Loucy (cell line): ENCODE results near the gene HLA-DOA.

Experiments
- H2AFZ ChIP-seq: fragments of 200-600 bp; sonication (generic); 2 replicates; pipeline ENCODE4 v1.6.0; 2016; ENCODE audit warnings: antibody characterized with exemption, mild to moderate bottlenecking, low read length, moderate library complexity
- H3F3A ChIP-seq: fragments of 200-600 bp; 2 replicates; pipeline ENCODE4 v1.6.0; 2016; ENCODE audit warnings: antibody characterized with exemption, low read depth, mild to moderate bottlenecking
- H3K27me3 ChIP-seq: fragments of 200-600 bp; sonication (generic); 2 replicates; pipeline ENCODE4 v1.6.1; 2014; ENCODE audit warnings: low read length, mild to moderate bottlenecking; ENCODE audit not compliant: insufficient read depth, poor library complexity, severe bottlenecking
- H3K36me3 ChIP-seq: fragments of 200-600 bp; sonication (generic); 2 replicates; pipeline ENCODE4 v1.6.1; 2016; ENCODE audit warnings: low read length; ENCODE audit not compliant: insufficient read depth
- H3K4me1 ChIP-seq: fragments of 200-600 bp; sonication (generic); 2 replicates; pipeline ENCODE4 v1.5.1; 2014; ENCODE audit warnings: low read length, mild to moderate bottlenecking; ENCODE audit not compliant: insufficient read depth, poor library complexity, severe bottlenecking
- H3K4me2 ChIP-seq: fragments of 200-600 bp; sonication (generic); 2 replicates; pipeline ENCODE4 v1.6.0; 2014; ENCODE audit warnings: antibody characterized with exemption, low read length, low read depth, mild to moderate bottlenecking; ENCODE audit not compliant: poor library complexity, severe bottlenecking
- H3K4me3 ChIP-seq: fragments of 200-600 bp; sonication (generic); 2 replicates; pipeline ENCODE4 v1.5.1; 2014; ENCODE audit warnings: low read length, mild to moderate bottlenecking, mixed read lengths; ENCODE audit not compliant: poor library complexity, severe bottlenecking
- H3K79me2 ChIP-seq: fragments of 200-600 bp; sonication (generic); 2 replicates; pipeline ENCODE4 v1.6.1; 2014; ENCODE audit warnings: low read length; ENCODE audit not compliant: insufficient read depth
- H3K9ac ChIP-seq: fragments of 200-600 bp; sonication (generic); 2 replicates; pipeline ENCODE4 v1.6.0; 2014; ENCODE audit warnings: mild to moderate bottlenecking, low read depth, low read length, moderate library complexity; ENCODE audit not compliant: poor library complexity, severe bottlenecking
- H3K9me2 ChIP-seq: fragments of 200-600 bp; sonication (generic); replicated peaks from 2 replicates; pipeline ENCODE4 v1.6.1; 2016; ENCODE audit warnings: low read depth, low read length, mixed read lengths
- H3K9me3 ChIP-seq: fragments of 200-600 bp; sonication (generic); 2 replicates; pipeline ENCODE4 v1.6.1; 2014; ENCODE audit warnings: mild to moderate bottlenecking, antibody characterized with exemption, low read length, low read depth; ENCODE audit not compliant: insufficient read depth
- H4K20me1 ChIP-seq: fragments of 200-600 bp; sonication (generic); 2 replicates; pipeline ENCODE4 v1.6.0; 2014; ENCODE audit warnings: antibody characterized with exemption, low read length, mild to moderate bottlenecking; ENCODE audit not compliant: insufficient read depth, poor library complexity, severe bottlenecking
- EZH2phosphoT487 ChIP-seq: fragments of 200-600 bp; IDR thresholded peaks from 2 replicates; pipeline ENCODE4 v1.6.1; 2018; ENCODE audit warnings: antibody characterized with exemption, mild to moderate bottlenecking, moderate library complexity, borderline replicate concordance
- TF ChIP-seq, protein P1 (sequence below): fragments of 200-600 bp; sonication (generic); conservative IDR thresholded peaks from 2 replicates; pipeline ENCODE4 v1.5.1; 2014; ENCODE audit warnings: mild to moderate bottlenecking, antibody characterized with exemption, low read length

Gene HLA-DOA

DNA sequence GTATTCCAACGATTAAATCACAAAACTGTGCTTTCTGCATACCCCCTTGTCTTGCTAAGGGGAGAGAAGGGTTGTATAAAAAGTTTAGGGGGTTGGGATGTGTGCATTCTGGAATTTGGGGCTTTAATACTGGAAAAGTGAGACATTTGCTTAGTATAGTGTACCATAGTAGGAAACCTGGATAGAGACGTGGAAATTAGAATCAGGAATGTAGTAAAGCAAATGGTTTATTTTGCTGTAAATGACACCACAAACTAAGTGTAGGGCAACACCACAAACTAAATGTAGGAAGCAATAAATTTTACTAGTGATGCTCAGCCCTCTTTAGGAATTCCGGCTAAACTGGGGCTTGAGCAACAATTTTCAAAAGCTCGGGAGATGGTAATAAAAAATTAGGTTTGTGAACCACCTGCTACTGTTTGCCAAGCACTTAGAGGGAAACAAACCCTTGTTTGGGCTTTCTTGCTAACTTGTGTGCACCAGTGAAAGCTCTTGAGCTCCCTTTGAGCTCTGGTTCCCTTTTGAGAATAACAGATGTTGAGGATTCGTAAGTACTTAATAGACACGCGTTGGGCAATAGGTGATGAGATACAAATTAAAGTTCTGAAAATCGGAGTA, 27.2 kb downstream of the HLA-DOA start:
- Histone ChIP-seq H3K36me3 (peaks cover 53% of the 10 kb centered on the region), H2AFZ (no peak overlapping the region), H3K9me3 (no peaks in the 10 kb centered on the region), H3K9me2 (no peaks in the 10 kb centered on the region), H3F3A (peaks cover 57% of the 10 kb centered on the region), H3K4me2 (no peak overlapping the region), H3K4me1 (peaks cover 24% of the 10 kb centered on the region), H3K9ac (no peak overlapping the region), H3K27me3 (no peaks in the 10 kb centered on the region), H3K79me2 (peaks cover 42% of the 10 kb centered on the region), H3K4me3 (no peak overlapping the region), H4K20me1 (peaks cover 55% of the 10 kb centered on the region)
- TF ChIP-seq, protein P1, sequence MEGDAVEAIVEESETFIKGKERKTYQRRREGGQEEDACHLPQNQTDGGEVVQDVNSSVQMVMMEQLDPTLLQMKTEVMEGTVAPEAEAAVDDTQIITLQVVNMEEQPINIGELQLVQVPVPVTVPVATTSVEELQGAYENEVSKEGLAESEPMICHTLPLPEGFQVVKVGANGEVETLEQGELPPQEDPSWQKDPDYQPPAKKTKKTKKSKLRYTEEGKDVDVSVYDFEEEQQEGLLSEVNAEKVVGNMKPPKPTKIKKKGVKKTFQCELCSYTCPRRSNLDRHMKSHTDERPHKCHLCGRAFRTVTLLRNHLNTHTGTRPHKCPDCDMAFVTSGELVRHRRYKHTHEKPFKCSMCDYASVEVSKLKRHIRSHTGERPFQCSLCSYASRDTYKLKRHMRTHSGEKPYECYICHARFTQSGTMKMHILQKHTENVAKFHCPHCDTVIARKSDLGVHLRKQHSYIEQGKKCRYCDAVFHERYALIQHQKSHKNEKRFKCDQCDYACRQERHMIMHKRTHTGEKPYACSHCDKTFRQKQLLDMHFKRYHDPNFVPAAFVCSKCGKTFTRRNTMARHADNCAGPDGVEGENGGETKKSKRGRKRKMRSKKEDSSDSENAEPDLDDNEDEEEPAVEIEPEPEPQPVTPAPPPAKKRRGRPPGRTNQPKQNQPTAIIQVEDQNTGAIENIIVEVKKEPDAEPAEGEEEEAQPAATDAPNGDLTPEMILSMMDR, result no peak
- TF ChIP-seq EZH2phosphoT487, result no peak

DNA sequence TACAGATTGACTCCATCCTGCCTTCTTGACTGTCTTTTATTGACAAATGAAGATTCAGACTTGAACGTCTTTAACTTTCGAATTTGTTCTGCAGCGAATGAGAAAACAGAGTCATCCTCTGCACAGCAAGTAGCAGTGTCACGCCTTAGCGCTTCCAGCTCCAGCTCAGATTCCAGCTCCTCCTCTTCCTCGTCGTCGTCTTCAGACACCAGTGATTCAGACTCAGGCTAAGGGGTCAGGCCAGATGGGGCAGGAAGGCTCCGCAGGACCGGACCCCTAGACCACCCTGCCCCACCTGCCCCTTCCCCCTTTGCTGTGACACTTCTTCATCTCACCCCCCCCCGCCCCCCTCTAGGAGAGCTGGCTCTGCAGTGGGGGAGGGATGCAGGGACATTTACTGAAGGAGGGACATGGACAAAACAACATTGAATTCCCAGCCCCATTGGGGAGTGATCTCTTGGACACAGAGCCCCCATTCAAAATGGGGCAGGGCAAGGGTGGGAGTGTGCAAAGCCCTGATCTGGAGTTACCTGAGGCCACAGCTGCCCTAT, 28.8 kb downstream of the HLA-DOA start:
- Histone ChIP-seq H2AFZ (no peak overlapping the region), H3F3A (peaks cover 57% of the 10 kb centered on the region), H3K36me3 (peaks cover 70% of the 10 kb centered on the region), H3K4me2 (peak overlapping the region; percentile 93), H3K9ac (no peak overlapping the region), H3K79me2 (peaks cover 58% of the 10 kb centered on the region), H3K9me2 (no peaks in the 10 kb centered on the region), H3K4me3 (no peak overlapping the region), H3K27me3 (no peaks in the 10 kb centered on the region), H4K20me1 (peaks cover 71% of the 10 kb centered on the region), H3K4me1 (peaks cover 40% of the 10 kb centered on the region), H3K9me3 (no peaks in the 10 kb centered on the region)
- TF ChIP-seq, protein P1, result no peak
- no peak for TF ChIP-seq EZH2phosphoT487

DNA sequence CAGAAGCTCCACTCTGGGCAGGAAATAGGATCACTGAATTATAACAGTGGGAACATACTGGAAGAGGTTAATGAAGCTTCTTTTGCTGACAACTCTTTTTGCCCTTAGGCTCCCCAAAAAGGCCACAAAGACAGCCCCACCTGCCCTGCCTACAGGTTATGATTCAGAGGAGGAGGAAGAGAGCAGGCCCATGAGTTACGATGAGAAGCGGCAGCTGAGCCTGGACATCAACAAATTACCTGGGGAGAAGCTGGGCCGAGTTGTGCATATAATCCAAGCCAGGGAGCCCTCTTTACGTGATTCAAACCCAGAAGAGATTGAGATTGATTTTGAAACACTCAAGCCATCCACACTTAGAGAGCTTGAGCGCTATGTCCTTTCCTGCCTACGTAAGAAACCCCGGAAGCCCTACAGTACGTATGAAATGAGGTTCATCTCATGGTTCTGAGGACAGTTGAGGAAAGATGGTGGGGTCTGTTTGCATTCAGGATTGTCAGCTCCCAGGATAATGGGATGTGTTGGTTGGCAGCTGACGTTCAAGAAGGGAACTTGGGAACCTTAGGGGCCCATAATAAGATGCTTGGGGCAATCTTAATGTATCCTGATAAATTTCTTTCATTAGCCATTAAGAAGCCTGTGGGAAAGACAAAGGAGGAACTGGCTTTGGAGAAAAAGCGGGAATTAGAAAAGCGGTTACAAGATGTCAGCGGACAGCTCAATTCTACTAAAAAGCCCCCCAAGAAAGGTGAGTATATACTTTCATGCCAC, 29.5 kb downstream of the HLA-DOA start:
- peaks cover 45% of the 10 kb centered on the region for H3K4me1 ChIP-seq

More for the DNA sequence above, 29.5 kb downstream of the HLA-DOA start:
- peaks cover 57% of the 10 kb centered on the region for H3F3A ChIP-seq
- peak overlapping the region; percentile 93 for H3K4me2 ChIP-seq
- H3K4me3 ChIP-seq, result peak overlapping the region; percentile 15
- H3K9me2 ChIP-seq, result no peaks in the 10 kb centered on the region
- peaks cover 65% of the 10 kb centered on the region for H3K79me2 ChIP-seq
- no peak for TF ChIP-seq EZH2phosphoT487
- TF ChIP-seq, protein P1, result no peak
- no peaks in the 10 kb centered on the region for H3K27me3 ChIP-seq
- H4K20me1 ChIP-seq, result peaks cover 78% of the 10 kb centered on the region
- peaks cover 76% of the 10 kb centered on the region for H3K36me3 ChIP-seq
- no peak overlapping the region for H2AFZ ChIP-seq
- H3K9ac ChIP-seq, result no peak overlapping the region
- H3K9me3 ChIP-seq, result no peaks in the 10 kb centered on the region
